Mucosa of rectum (tissue), 2 donors: ENCODE data around the gene PIGW.

Experiments
- H3K27ac ChIP-seq, 2 donors: one replicate each; pipeline ENCODE4 v1.7.0; 2013; ENCODE audit warnings: inconsistent platforms in 2 of 2, low read depth in 2 of 2, low read length in 2 of 2
- H3K27me3 ChIP-seq, 2 donors: one replicate each; pipeline ENCODE4 v1.7.0; 2013; ENCODE audit warnings: low read length in 2 of 2; ENCODE audit not compliant: control insufficient read depth in 2 of 2, insufficient read depth in 2 of 2
- H3K36me3 ChIP-seq, 2 donors: one replicate each; pipeline ENCODE4 v1.7.0; 2013; ENCODE audit warnings: low read length in 2 of 2; ENCODE audit not compliant: control insufficient read depth in 2 of 2, insufficient read depth in 2 of 2
- H3K4me1 ChIP-seq, 2 donors: one replicate each; pipeline ENCODE4 v1.7.0; 2013; ENCODE audit warnings: low read length in 2 of 2, mild to moderate bottlenecking in 1 of 2; ENCODE audit not compliant: control insufficient read depth in 2 of 2, insufficient read depth in 2 of 2
- H3K4me3 ChIP-seq, 2 donors: one replicate each; pipeline ENCODE4 v1.7.0; 2013; ENCODE audit warnings: low read length in 2 of 2
- H3K9ac ChIP-seq, 2 donors: one replicate each; pipeline ENCODE4 v1.7.0; 2013; ENCODE audit warnings: low read length in 2 of 2, low read depth in 1 of 2, mild to moderate bottlenecking in 1 of 2
- H3K9me3 ChIP-seq, 2 donors: one replicate each; pipeline ENCODE4 v1.7.0; 2013; ENCODE audit warnings: low read length in 2 of 2; ENCODE audit not compliant: control insufficient read depth in 2 of 2
- donor health status: healthy.
- donor health status: Normal muscosa, but diverticular disease.

The PIGW gene

DNA sequence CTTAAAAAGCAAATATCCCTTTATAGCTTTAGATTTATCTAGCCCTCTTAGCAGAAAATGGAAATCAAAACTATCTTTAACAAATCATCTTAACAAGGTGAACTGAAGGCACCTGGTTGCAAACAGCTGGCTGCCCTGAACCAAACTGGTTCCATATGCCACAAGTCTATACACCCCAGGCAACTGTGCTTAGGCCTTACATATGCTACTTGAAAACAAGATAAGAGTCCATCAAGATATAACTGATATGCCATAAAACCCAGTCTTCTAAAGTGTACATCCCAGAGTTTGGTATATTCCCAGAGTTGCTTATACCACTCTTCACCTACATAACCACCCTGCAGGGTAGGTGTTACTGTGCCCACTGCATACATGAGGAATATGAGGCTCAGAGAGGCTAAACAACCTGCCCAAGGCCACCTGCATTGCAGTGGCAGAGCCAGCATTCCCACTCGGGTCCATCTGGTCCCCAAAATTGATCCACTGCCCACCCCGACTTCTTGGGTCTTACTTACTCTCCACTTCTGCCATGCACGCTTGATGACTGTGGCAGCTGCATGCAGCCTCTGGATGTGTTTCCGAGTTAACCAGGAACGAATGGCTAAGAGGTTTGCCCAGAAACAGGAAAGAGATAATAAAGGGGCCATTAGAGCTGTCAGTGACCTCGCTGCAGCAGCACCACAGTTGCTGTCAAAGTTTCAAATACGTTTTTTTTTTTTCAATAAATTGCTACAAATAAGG, 36.1 kb upstream of the PIGW start:
- peaks cover 58 to 71% of the 10 kb centered on the region in 2 donors for H3K36me3 ChIP-seq
- no peak overlapping the region for H3K4me3 ChIP-seq

DNA sequence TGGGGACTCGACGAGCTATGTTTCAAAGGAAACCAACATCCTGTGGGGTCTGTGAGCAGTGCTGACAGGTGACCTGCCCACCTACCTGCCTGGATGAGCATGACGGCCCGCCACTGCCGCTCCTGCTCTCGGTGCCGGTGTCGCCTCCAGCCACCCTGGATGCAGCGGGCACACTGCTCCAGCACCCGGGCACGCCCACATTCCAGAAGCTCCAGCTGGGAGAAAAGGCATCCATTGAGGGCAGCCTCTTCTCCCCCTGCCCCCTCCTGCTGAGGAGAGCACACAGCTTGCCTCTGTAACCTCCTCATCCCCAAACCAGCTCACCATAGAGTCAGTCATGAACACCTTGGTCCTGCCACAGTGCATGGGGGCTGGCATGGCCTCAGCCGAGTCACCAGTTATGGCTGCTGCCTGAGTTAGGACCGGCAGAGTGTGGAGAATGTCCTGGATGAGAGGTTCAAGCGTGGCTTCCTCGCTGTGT, 34.0 kb upstream of the PIGW start:
- H3K27me3 ChIP-seq = no peaks in the 10 kb centered on the region
- no peak overlapping the region for H3K4me3 ChIP-seq
- no peaks in the 10 kb centered on the region for H3K4me1 ChIP-seq
- no peak overlapping the region for H3K9ac ChIP-seq
- no peak overlapping the region for H3K27ac ChIP-seq
- peaks cover 56 to 68% of the 10 kb centered on the region in 2 donors for H3K36me3 ChIP-seq
- no peaks in the 10 kb centered on the region for H3K9me3 ChIP-seq

More for the DNA sequence above, 36.1 kb upstream of the PIGW start:
- Histone ChIP-seq H3K9me3 (no peaks in the 10 kb centered on the region), H3K9ac (no peak overlapping the region), H3K27me3 (no peaks in the 10 kb centered on the region), H3K27ac (no peak overlapping the region), H3K4me1 (no peaks in the 10 kb centered on the region)

DNA sequence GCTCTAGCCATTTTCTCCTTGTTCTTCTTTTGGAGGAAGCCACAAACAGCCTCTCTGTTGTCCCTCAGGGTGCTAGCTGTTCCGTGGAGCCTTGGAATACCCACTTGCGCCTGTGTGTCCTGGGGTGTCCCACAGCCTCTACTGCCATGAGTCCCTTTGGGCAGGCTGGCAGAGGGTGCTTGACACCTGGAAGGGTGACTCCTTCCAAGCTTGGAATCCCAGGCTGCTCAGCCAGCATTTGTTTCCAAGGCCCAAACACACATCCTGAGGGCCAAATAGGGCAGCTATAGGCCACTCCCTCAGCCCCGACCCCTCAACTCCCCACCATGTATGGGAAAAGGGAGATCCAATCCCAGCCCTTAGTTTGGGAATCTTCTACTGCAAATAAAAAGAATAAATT, 33.4 kb upstream of the PIGW start:
- no peaks in the 10 kb centered on the region for H3K4me1 ChIP-seq
- no peak overlapping the region for H3K9ac ChIP-seq
- peaks cover 52 to 66% of the 10 kb centered on the region in 2 donors for H3K36me3 ChIP-seq
- H3K4me3 ChIP-seq = no peak overlapping the region
- H3K9me3 ChIP-seq = no peaks in the 10 kb centered on the region
- no peak overlapping the region for H3K27ac ChIP-seq
- no peaks in the 10 kb centered on the region for H3K27me3 ChIP-seq

DNA sequence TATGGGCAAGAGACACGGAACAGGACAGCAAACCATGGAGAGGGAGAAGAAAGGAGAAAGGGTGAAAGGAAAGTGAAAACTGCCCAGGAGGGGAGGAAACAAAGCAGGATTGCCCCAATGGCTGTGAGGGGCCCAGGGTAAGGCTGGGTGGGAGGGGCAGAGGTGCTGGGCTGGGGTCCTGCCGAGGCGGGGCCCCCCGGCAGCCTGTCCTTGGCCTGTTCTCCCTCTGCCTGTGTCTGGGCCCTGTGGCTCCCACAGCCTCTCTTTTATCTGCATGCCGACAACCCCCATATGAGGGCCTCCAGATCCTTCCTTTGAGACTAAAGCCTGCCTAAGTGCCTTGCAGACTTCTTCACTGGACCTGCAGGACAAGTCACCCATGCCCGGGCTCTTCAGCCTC, 32.8 kb upstream of the PIGW start:
- H3K4me1 ChIP-seq = no peaks in the 10 kb centered on the region
- no peaks in the 10 kb centered on the region for H3K9me3 ChIP-seq
- H3K27me3 ChIP-seq = no peaks in the 10 kb centered on the region
- H3K4me3 ChIP-seq = no peak overlapping the region
- no peak overlapping the region for H3K27ac ChIP-seq
- peaks cover 54 to 67% of the 10 kb centered on the region in 2 donors for H3K36me3 ChIP-seq
- H3K9ac ChIP-seq = no peak overlapping the region

DNA sequence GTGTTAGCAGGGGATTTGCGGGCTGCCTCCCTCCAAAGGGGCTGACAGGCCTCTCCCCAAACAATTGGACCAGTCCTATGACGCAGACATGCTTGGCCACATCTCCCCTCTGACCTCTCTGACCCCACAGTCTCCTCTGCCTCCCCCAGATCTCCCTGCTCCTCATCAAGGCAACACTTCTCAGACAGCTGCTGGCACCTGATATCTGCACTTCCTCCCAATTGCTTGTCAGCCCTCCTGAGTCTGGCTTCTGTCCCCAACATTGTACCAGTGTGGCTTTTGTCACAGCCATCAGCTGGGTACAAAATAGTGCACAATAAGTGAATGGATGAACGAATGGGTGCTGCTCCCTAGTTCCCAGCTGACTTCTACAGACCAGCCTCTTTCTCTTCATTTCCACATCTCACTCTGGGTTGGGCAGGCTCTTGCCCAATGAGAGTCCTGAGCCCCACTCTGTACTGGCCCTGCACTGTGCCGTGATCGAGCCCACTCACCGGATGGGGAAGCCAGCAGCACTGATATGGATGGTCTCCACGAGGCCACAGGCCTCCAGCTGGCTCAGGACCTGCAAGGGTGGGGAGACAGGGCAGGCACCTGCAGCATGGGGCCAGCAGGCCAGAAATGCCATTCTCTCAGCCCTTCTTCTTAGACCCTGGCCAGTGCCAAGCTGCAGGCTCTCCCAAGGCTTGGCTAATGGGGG, 31.2 kb upstream of the PIGW start:
- Histone ChIP-seq H3K4me3 (no peak overlapping the region), H3K9ac (no peak overlapping the region), H3K36me3 (peaks cover 58 to 66% of the 10 kb centered on the region in 2 donors), H3K27ac (no peak overlapping the region), H3K27me3 (no peaks in the 10 kb centered on the region), H3K4me1 (no peaks in the 10 kb centered on the region), H3K9me3 (no peaks in the 10 kb centered on the region)

DNA sequence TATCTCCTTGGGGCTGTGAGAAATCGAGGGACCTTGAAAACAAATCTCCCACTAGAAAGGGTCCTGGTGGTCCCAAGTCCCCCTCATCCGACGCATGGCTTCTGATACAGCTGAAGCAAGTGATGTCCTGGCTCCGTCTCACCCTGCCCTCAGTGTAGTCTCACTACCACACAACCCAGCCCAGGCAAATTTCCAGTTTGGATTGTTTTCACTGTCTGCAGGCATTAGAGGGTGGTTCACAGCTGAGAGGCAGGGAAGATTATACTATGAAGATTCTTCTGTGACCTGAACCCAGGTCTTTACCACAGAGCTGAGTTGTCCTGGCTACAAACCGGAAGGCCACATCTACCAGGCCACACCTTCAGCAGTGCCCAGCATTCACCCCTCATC, 30.6 kb upstream of the PIGW start:
- H3K9me3 ChIP-seq = no peaks in the 10 kb centered on the region
- peaks cover 53 to 65% of the 10 kb centered on the region in 2 donors for H3K36me3 ChIP-seq
- no peak overlapping the region for H3K27ac ChIP-seq
- no peaks in the 10 kb centered on the region for H3K27me3 ChIP-seq
- H3K9ac ChIP-seq = no peak overlapping the region
- H3K4me3 ChIP-seq = no peak overlapping the region
- H3K4me1 ChIP-seq = no peaks in the 10 kb centered on the region

DNA sequence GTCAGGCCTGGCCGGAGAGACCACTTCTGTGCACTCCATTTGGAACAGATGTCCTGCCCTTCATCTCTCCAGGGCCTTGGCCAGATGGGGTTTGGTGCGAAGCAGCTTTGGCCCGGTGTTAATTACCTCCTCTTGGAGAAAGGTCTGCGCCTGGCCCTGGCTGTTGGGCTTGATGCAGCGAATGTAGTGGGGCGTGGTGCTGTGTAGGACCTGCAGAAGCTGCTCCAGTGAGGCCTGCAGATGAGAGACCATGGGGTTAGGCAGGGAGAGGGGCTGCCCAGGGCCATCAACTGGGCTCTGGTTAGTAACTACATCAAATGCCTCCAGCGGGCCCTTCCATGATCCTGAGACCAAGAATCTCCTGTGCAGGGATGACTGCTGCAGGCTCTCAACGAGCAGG, 29.6 kb upstream of the PIGW start:
- no peaks in the 10 kb centered on the region for H3K27me3 ChIP-seq
- no peaks in the 10 kb centered on the region for H3K4me1 ChIP-seq
- no peak overlapping the region for H3K27ac ChIP-seq
- H3K9me3 ChIP-seq = no peaks in the 10 kb centered on the region
- no peak overlapping the region for H3K4me3 ChIP-seq
- peaks cover 50 to 71% of the 10 kb centered on the region in 2 donors for H3K36me3 ChIP-seq
- no peak overlapping the region for H3K9ac ChIP-seq

DNA sequence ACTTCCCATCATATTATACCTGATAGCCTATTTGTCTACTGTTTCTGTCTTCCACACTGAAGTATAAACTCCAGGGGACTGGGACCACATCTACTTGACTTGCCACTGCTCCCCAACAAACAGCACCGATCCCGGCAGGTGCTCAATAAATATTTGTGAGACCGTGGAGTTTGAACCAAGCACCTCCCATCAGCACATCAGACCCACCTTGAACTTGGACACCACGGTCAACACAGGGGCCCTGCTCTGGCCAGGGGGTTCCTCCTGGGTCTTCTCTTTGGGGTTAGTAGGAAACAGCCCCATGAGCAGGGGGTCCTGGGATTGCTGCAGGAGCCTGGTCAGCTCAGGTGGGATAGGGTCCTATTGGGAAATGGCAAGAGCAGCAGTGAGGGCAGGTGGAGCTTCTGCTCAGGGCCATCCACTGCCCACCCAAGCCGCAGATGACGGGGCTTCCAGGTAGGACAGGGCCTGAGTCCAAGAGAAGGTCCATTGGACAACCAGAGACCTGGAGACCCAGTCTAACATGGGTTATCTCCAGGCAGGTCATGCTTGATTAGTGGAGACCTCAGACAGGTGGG, 28.4 kb upstream of the PIGW start:
- Histone ChIP-seq H3K36me3 (peaks cover 50 to 72% of the 10 kb centered on the region in 2 donors), H3K4me1 (no peaks in the 10 kb centered on the region), H3K27me3 (no peaks in the 10 kb centered on the region), H3K9me3 (no peaks in the 10 kb centered on the region), H3K27ac (no peak overlapping the region), H3K9ac (no peak overlapping the region), H3K4me3 (no peak overlapping the region)

DNA sequence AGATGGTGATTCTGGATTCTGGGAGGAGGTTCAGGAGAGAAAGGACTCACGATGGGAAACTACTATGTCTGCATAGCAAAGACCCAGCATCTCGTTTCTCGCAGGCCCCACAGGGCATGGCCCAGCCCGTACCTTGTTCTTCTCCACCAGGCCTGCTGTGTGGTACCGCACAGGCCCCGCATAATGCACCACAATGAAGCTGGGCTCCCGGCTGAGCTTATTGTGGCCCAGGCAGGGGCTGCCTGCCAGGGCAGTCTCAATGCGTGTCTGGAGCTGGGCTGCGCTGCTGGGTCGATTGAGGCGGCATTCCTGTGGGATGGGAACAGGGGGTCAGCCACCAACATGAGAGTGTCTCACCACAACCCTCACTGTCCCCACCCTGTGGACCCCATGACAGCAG, 28.0 kb upstream of the PIGW start:
- no peaks in the 10 kb centered on the region for H3K27me3 ChIP-seq
- H3K4me1 ChIP-seq = no peaks in the 10 kb centered on the region
- H3K9me3 ChIP-seq = no peaks in the 10 kb centered on the region
- no peak overlapping the region for H3K4me3 ChIP-seq
- no peak overlapping the region for H3K9ac ChIP-seq
- peaks cover 51 to 71% of the 10 kb centered on the region in 2 donors for H3K36me3 ChIP-seq
- H3K27ac ChIP-seq = no peak overlapping the region

DNA sequence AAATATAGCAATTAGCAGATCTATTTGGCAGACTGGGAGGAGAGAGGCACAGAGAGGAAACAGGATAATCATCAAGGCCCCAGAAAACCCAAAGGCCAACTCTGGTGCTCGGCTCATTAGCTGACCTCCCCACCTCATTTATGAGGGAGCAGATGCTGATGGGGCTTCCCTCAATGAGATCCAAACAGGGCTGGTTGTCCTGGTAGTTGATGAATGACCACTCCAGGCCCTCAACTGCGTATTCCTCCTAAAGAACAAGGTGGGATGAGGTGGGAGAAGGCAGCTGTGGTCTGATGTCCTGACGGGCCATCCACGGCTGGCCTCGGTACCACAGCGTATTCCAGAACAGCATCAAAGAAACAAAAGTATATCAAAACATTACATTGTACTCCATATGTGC, 27.5 kb upstream of the PIGW start:
- Histone ChIP-seq H3K4me1 (no peaks in the 10 kb centered on the region), H3K36me3 (peaks cover 51 to 70% of the 10 kb centered on the region in 2 donors), H3K9me3 (no peaks in the 10 kb centered on the region), H3K27me3 (no peaks in the 10 kb centered on the region), H3K4me3 (no peak overlapping the region), H3K9ac (no peak overlapping the region), H3K27ac (no peak overlapping the region)
